SJCRH30 (cell line): ENCODE data around the gene BUD31. TPM values are rescaled to one million over a fixed set of nuclear protein-coding genes. Genes with fewer than 3 reads are reported as not detected.
"Not testable (repeated sequence)": the region's sequence is repeated elsewhere in the genome, so short reads cannot be mapped to it uniquely, and the experiment has no call there.

Experiments
- DNase-seq, 2 experiments: peaks; one replicate each; pipeline ENCODE4 v3.0.0-alpha.2; 2015 to 2020
- H3K27ac ChIP-seq: fragments of 250-450 bp; sonication (Bioruptor Pico); 2 replicates; pipeline ENCODE4 v1.5.1; 2020; ENCODE audit warnings: mild to moderate bottlenecking, moderate library complexity
- H3K27me3 ChIP-seq: fragments of 250-450 bp; sonication (Bioruptor Pico); 2 replicates; pipeline ENCODE4 v1.5.1; 2020; ENCODE audit warnings: mild to moderate bottlenecking, moderate library complexity
- H3K36me3 ChIP-seq: fragments of 250-450 bp; sonication (Bioruptor Pico); 2 replicates; pipeline ENCODE4 v1.5.1; 2020; ENCODE audit warnings: mild to moderate bottlenecking, moderate library complexity
- H3K4me1 ChIP-seq: fragments of 250-450 bp; sonication (Bioruptor Pico); 2 replicates; pipeline ENCODE4 v1.5.1; 2020; ENCODE audit warnings: mild to moderate bottlenecking, moderate library complexity
- H3K4me3 ChIP-seq: fragments of 250-450 bp; sonication (Bioruptor Pico); 2 replicates; pipeline ENCODE4 v1.5.1; 2020; ENCODE audit warnings: mild to moderate bottlenecking, moderate library complexity
- H3K9me3 ChIP-seq: fragments of 250-450 bp; sonication (Bioruptor Pico); replicated peaks from 2 replicates; pipeline ENCODE4 v1.5.1; 2020; ENCODE audit warnings: mild to moderate bottlenecking, moderate library complexity
- total RNA-seq: library from RNA; depleted of rRNA; stranded (reverse); fragments of >200 nt; shearing (Covaris generic); gene quantifications from 2 replicates; pipeline ENCODE4 v1.2.3, GENCODE V29; 2014

Gene BUD31
- total RNA-seq, 1 experiment from 2014 or later: 136 TPM

GRCh38 chr7:99374111-99375064 is 34.4 kb upstream of the BUD31 start, which contains the start of gene ARPC1B:
ARPC1B (plus strand) TSS chr7:99374730; CDS start chr7:99385715, 10,985 bp downstream.
- Histone ChIP-seq H3K9me3 (no peaks in the 10 kb centered on the region), H3K27ac (peak within 1 kb of the TSS; percentile 25; the same call in 1 of the 2 replicates), H3K4me1 (no peaks in the 10 kb centered on the region), H3K27me3 (no peaks in the 10 kb centered on the region), H3K36me3 (no peaks in the 10 kb centered on the region; the same call in 1 of the 2 replicates), H3K4me3 (peak within 1 kb of the TSS; percentile 91)
- peak; percentile 51 to 67 for DNase-seq

DNA sequence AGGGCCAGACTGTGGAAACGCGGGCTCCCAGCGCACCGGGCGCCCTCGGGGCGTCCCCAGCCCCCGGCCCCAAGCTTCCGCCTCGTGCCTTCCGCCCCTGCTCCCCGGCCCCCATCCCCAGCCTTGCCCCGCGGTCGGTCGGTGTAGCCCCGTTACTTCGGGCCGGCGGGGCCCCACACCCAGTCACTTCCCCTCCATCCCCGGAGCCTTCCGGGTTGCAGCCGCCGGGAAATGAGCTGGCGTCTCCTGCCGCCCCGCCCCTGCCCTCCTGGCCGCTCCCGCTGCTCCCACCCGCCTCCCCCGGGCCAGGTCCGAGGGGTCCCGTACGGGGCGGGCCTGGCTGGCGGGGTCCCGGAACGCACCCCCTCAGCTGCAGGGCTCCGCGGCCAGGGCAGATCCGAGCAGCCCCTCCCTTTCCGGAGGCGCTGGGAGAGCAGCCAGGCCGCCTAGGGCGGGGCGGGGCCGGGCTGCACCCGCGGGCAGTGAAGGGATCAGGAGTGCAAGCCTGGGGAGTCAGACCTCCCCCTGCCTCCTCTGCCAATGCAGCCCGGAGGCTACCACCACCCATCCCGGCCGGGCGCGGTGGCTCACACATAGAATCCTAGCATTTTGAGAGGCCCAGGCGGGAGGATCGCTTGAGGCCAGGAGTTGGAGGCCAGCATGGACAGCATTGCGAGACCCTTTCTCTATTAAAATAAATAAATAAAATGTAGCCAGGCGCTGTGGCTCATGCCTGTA is 33.5 kb upstream of the BUD31 start:
- H3K9me3 ChIP-seq: no peaks in the 10 kb centered on the region
- H3K4me3 ChIP-seq: peak overlapping the region; percentile 91
- H3K27me3 ChIP-seq: no peaks in the 10 kb centered on the region
- no peaks in the 10 kb centered on the region for H3K4me1 ChIP-seq
- no peaks in the 10 kb centered on the region; the same call in 1 of the 2 replicates for H3K36me3 ChIP-seq
- H3K27ac ChIP-seq: peak overlapping the region; percentile 25; the same call in 1 of the 2 replicates
- peak; percentile 76 to 81 for DNase-seq

DNA sequence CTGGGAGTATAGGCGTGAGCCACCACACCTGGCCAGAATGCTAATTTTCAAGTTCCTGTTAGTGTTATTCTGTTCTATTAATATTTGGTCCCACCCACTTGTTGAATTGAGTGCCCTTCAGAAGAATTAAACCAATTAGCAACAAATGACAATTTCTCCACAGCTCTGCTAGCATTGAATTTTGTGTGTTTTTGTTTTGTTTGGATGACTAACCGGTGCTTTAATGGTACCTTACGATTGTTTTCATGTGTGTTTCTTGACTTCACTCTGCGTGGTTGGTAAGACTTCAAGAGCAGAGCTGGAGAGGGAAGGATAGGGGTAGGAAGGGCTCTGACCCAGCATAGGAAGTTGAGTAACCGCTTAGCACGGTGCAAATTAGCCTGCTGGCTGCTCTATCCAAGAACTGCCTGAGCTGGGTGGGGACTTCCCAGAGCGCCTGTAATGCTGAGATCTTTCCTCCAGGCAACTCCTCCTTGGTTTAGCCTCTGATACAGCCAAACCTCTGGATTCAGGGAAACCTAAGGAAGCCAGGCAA is 29.7 kb upstream of the BUD31 start:
- no peaks in the 10 kb centered on the region; the same call in 1 of the 2 replicates for H3K36me3 ChIP-seq
- no peak overlapping the region for H3K27ac ChIP-seq
- H3K9me3 ChIP-seq: no peaks in the 10 kb centered on the region
- no peaks in the 10 kb centered on the region for H3K4me1 ChIP-seq
- H3K27me3 ChIP-seq: no peaks in the 10 kb centered on the region
- H3K4me3 ChIP-seq: no peak overlapping the region
- DNase-seq: no peak

GRCh38 chr7:99379693-99380031 is 29.1 kb upstream of the BUD31 start:
- H3K27ac ChIP-seq, H3K9me3 ChIP-seq, H3K4me1 ChIP-seq, H3K27me3 ChIP-seq, DNase-seq, H3K36me3 ChIP-seq, H3K4me3 ChIP-seq: not testable (repeated sequence)

DNA sequence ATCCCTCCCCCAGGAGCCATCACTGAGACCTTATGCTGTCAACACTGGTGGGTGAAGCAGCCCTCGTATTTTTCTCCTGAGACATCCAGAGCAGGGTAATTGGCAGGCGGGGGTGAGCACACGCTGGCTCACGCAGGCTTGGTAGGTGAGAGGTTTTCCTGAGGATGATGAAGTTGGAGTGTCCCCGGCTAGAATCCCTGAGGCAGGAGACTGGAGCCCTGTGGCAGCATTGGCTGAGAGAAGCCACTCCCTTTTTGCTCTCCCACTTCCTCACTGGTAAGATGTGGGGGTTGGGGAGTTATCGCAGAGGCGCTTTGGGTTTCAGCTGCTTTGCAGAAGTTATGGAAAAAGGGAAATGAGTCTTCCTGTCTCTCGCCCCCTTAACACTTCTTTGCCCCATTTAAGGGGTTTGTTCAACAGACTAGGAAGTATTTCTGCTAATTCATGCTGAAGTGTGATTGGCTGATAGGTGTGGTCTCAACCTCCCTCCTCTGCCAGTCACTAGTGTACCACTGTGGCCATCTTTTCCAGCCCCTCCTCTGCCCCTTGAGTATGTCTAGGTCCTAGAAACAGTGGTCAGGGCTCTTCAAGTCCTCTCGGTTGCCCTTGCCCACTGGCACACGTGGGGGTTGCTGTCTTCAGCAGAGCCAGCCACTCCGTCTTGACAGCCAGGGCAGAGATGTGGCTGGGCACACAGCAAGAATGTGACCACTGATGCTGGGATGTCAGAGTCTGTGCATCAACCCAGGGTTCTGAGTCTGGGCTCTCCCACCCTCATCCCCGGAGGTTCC is 28.5 kb upstream of the BUD31 start:
- Histone ChIP-seq H3K36me3 (no peaks in the 10 kb centered on the region; the same call in 1 of the 2 replicates), H3K9me3 (no peaks in the 10 kb centered on the region), H3K4me1 (no peaks in the 10 kb centered on the region), H3K27me3 (no peaks in the 10 kb centered on the region), H3K4me3 (no peak overlapping the region), H3K27ac (no peak overlapping the region)
- no peak for DNase-seq

GRCh38 chr7:99380823-99381663 is 27.7 kb upstream of the BUD31 start:
- Histone ChIP-seq H3K27ac (no peak overlapping the region), H3K4me1 (no peaks in the 10 kb centered on the region), H3K9me3 (no peaks in the 10 kb centered on the region), H3K4me3 (no peak overlapping the region), H3K27me3 (no peaks in the 10 kb centered on the region), H3K36me3 (no peaks in the 10 kb centered on the region; the same call in 1 of the 2 replicates)
- DNase-seq: no peak

DNA sequence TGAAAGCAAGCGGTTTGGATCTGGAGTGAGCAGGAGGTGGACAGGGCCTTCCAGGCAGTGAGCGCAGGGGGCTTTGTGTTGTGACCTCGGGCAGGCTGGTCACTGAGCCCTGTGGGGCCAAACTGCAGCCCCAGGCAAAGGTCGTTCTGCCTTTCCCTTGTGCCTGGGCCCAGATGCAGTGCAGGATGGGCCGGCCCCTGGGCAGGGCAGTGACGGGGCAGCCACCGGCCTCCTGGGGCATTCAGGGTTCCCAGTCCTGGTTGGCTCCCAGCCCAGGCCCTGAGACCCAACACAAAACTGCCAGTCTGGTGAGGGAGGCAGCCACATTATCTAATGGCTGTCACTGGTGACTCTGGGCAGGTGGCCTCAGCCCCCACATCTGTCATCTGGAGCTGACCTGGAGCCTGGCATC is 27.1 kb upstream of the BUD31 start:
- H3K9me3 ChIP-seq: no peaks in the 10 kb centered on the region
- peaks cover 1% of the 10 kb centered on the region for H3K36me3 ChIP-seq
- no peaks in the 10 kb centered on the region for H3K27me3 ChIP-seq
- no peak overlapping the region for H3K4me3 ChIP-seq
- no peaks in the 10 kb centered on the region for H3K4me1 ChIP-seq
- DNase-seq: no peak
- H3K27ac ChIP-seq: no peak overlapping the region

DNA sequence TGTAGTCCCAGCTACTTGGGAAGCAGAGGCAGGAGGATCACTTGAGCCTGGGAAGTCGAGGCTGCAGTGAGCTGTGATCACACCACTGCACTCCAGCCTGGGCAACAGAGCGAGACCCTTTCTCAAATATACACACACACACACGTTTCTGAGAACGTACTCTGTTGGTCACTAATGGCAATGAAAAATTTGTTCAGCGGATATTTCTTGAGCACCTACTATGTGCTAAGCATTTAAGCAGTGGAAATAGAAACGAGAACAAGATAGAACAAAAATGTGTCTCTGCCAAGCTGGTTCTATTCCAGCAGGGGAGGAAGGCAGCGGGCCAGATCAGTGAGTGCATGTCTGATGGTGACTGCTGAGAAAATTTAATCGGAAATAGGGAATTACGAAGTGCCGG is 25.6 kb upstream of the BUD31 start:
- Histone ChIP-seq H3K27ac (no peak overlapping the region), H3K27me3 (no peaks in the 10 kb centered on the region), H3K4me3 (no peak overlapping the region), H3K9me3 (no peaks in the 10 kb centered on the region), H3K4me1 (no peaks in the 10 kb centered on the region), H3K36me3 (peaks cover 9% of the 10 kb centered on the region)
- no peak for DNase-seq

DNA sequence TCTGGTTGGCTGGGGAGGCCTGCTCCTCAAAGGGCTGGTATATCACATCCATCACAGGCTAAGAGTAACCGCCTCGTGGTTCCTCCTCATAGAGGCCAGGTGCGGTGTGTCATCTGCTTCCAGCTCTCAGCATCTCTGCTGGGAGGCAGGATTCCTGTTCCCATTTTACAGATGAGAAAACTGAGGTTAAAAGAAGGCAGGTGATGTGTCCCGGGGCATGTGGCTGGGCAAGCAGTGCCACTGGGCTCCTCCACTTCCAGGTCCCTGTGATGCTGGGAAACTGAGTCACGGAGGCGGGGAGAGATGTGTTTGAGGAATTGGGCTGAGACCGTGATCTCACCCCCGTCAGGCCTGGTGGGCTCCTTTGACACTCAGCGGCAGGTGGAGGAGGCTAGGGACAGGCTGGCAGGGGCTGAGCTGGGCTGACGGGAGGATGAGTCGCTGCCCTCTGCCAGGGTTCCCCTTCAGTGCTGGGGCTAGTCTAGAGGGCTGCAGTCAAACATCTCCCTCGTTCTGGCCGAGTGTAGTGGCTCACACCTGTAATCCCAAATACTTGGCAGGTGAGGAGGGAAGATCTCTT is 24.9 kb upstream of the BUD31 start:
- Histone ChIP-seq H3K4me3 (no peak overlapping the region), H3K27ac (no peak overlapping the region), H3K4me1 (no peaks in the 10 kb centered on the region), H3K9me3 (no peaks in the 10 kb centered on the region), H3K36me3 (peaks cover 9% of the 10 kb centered on the region), H3K27me3 (no peaks in the 10 kb centered on the region)
- DNase-seq: peak; percentile 48 to 55

DNA sequence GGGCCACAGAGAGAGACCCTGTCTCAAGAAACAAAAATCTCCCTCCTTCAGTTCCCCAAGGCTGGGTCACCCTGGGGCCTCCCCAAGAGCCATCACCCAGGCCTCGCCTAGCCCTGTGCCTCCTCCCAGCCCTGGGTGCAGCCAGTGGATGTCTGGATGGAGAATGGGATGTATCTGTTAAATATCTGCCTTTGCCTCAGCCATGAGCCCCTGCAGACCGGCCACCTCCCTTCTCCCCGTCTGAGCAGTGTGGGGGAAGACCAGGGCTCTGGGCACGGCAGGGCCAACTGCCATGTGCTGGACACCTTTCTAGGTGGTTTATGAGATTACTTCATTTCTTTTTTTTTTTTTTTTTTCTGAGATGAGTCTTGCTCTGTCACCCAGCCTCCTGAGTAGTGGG is 24.2 kb upstream of the BUD31 start:
- DNase-seq: no peak
- Histone ChIP-seq H3K4me1 (no peaks in the 10 kb centered on the region), H3K36me3 (peaks cover 9% of the 10 kb centered on the region)

DNA sequence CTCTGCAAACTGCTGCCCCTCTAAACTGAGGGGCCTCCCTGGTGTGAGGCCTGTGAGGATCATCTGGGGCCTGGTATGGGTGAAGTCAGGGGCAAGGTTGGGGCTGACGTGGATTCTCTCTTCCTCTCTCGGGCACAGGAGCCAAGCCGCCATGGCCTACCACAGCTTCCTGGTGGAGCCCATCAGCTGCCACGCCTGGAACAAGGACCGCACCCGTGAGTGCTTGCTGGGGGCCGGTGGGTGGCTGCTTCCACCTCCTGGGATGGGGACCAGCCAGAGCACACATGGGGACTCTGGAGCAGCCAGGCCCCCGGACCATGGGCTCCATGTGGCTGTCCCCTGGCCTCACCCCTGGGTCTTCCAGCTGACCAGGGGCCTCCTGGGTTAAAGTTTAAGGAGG is 23.2 kb upstream of the BUD31 start:
- no peaks in the 10 kb centered on the region for H3K9me3 ChIP-seq
- H3K36me3 ChIP-seq: peaks cover 9% of the 10 kb centered on the region
- no peak for DNase-seq
- no peak overlapping the region for H3K27ac ChIP-seq
- H3K27me3 ChIP-seq: no peaks in the 10 kb centered on the region
- H3K4me3 ChIP-seq: no peak overlapping the region
- H3K4me1 ChIP-seq: no peaks in the 10 kb centered on the region

More for the DNA sequence above, 24.2 kb upstream of the BUD31 start:
- H3K27me3 ChIP-seq: no peaks in the 10 kb centered on the region
- H3K27ac ChIP-seq: no peak overlapping the region
- no peak overlapping the region for H3K4me3 ChIP-seq
- H3K9me3 ChIP-seq: no peaks in the 10 kb centered on the region

DNA sequence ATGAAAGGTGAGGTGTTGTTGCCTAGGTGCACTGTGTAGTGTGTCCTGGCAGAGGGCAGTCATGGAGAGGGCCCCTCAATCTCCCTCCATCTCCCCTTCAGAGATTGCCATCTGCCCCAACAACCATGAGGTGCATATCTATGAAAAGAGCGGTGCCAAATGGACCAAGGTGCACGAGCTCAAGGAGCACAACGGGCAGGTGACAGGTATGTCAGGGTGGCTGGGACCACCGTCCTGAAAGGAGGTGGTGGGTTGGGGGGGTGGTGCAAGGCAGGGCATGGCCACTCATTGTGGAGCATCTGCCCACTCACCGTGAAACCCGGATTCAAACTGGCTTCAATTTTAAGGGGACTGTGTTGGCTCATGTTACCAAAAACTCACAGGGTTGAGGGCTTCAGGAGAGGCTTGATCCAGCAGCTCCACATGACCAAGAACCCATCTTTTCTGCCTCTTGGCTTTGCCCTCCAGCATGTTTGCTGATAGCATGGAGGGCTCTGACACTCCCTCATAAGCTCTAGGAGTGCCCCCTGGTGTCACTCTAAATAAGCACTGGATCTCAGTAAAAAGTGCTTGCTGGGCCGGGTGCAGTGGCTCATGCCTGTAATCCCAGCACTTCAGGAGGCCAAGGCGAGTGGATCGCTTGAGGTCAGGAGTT is 22.1 kb upstream of the BUD31 start:
- peak in 1 of 2 experiments; percentile 43 for DNase-seq

DNA sequence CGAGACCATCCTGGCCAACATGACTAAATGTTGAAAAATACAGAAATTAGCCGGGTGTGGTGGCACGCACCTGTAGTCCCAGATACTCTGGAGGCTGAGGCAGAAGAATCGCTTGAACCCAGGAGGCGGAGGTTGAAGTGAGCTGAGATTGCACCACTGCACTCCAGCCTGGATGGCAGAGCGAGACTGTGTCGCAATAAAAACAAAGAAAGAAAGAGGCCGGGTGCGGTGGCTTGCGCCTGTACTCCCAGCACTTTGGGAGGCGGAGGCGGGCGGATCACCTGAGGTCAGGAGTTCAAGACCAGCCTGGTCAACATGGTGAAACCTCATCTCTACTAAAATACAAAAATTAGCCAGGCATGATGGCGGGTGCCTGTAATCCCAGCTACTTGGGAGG is 21.5 kb upstream of the BUD31 start:
- H3K9me3 ChIP-seq, H3K27ac ChIP-seq, H3K4me1 ChIP-seq, H3K27me3 ChIP-seq, DNase-seq, H3K4me3 ChIP-seq: not testable (repeated sequence)
- H3K36me3 ChIP-seq: peaks cover 22% of the 10 kb centered on the region

More for the DNA sequence above, 22.1 kb upstream of the BUD31 start:
- no peaks in the 10 kb centered on the region for H3K4me1 ChIP-seq
- no peak overlapping the region for H3K27ac ChIP-seq
- peaks cover 17% of the 10 kb centered on the region for H3K36me3 ChIP-seq
- H3K27me3 ChIP-seq: no peaks in the 10 kb centered on the region
- no peak overlapping the region for H3K4me3 ChIP-seq
- H3K9me3 ChIP-seq: no peaks in the 10 kb centered on the region
